HL-60 (cell line): ENCODE results near the gene ENGASE.

ENCODE experiments used
- POLR2AphosphoS5 ChIP-seq: IDR thresholded peaks from 2 replicates; pipeline ENCODE4 v1.6.1; 2012; ENCODE audit warnings: low read depth
- REST ChIP-seq: IDR thresholded peaks from 2 replicates; pipeline ENCODE4 v1.6.1; 2012; ENCODE audit warnings: low read depth; ENCODE audit not compliant: insufficient replicate concordance
- TF ChIP-seq, protein P1 (sequence below): IDR thresholded peaks from one replicate; pipeline ENCODE4 v1.5.1; 2011; ENCODE audit warnings: low read length, control low read depth, inconsistent platforms; ENCODE audit not compliant: insufficient read depth

GRCh38 chr17:79113699-79114457, 39.3 kb downstream of the ENGASE start:
- TF ChIP-seq POLR2AphosphoS5 = no peak
- TF ChIP-seq, protein P1, sequence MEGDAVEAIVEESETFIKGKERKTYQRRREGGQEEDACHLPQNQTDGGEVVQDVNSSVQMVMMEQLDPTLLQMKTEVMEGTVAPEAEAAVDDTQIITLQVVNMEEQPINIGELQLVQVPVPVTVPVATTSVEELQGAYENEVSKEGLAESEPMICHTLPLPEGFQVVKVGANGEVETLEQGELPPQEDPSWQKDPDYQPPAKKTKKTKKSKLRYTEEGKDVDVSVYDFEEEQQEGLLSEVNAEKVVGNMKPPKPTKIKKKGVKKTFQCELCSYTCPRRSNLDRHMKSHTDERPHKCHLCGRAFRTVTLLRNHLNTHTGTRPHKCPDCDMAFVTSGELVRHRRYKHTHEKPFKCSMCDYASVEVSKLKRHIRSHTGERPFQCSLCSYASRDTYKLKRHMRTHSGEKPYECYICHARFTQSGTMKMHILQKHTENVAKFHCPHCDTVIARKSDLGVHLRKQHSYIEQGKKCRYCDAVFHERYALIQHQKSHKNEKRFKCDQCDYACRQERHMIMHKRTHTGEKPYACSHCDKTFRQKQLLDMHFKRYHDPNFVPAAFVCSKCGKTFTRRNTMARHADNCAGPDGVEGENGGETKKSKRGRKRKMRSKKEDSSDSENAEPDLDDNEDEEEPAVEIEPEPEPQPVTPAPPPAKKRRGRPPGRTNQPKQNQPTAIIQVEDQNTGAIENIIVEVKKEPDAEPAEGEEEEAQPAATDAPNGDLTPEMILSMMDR = no peak
- no peak for TF ChIP-seq REST
